SK-N-SH (cell line): ENCODE measurements around the gene APOBEC2.

Experiments used
- CTCF ChIP-seq: fragments of 200-600 bp; sonication (generic); IDR thresholded peaks from 2 replicates; pipeline ENCODE4 v1.6.1; 2017; ENCODE audit warnings: antibody characterized with exemption, mild to moderate bottlenecking, moderate library complexity
- EZH2phosphoT487 ChIP-seq: fragments of 200-600 bp; sonication (generic); IDR thresholded peaks from 2 replicates; pipeline ENCODE4 v1.6.1; 2017; ENCODE audit warnings: low read depth, mixed run types, mild to moderate bottlenecking, antibody characterized with exemption, moderate library complexity, borderline replicate concordance
- GABPA ChIP-seq: IDR thresholded peaks from 2 replicates; pipeline ENCODE4 v1.4.0; 2012; ENCODE audit warnings: low read depth, mild to moderate bottlenecking
- IRF3 ChIP-seq: fragments of 150-350 bp; IDR thresholded peaks from 2 replicates; pipeline ENCODE4 v1.6.1; 2016; ENCODE audit warnings: mild to moderate bottlenecking, low read depth, low read length
- MXI1 ChIP-seq: IDR thresholded peaks from 2 replicates; pipeline ENCODE4 v1.6.1; 2012; ENCODE audit warnings: mild to moderate bottlenecking, low read depth, low read length, improper control_type of control experiment
- POLR2AphosphoS5 ChIP-seq: IDR thresholded peaks from 2 replicates; pipeline ENCODE4 v1.6.1; 2012; ENCODE audit warnings: low read depth, low read length
- TAF1 ChIP-seq: IDR thresholded peaks from 2 replicates; pipeline ENCODE4 v1.6.1; 2012; ENCODE audit warnings: low read depth, mild to moderate bottlenecking, low read length, moderate library complexity, borderline replicate concordance
- YY1 ChIP-seq: IDR thresholded peaks from 2 replicates; pipeline ENCODE4 v1.4.0; 2012; ENCODE audit warnings: low read depth, mild to moderate bottlenecking

GRCh38 chr6:41065550-41066026, 12.6 kb downstream of the APOBEC2 start:
- no peak for TF ChIP-seq CTCF
- no peak for TF ChIP-seq POLR2AphosphoS5
- TF ChIP-seq EZH2phosphoT487 = no peak
- TF ChIP-seq IRF3 = no peak
- no peak for TF ChIP-seq YY1
- TF ChIP-seq GABPA = no peak
- TF ChIP-seq TAF1 = no peak
- no peak for TF ChIP-seq MXI1
